SJCRH30 (cell line): Measurements from ENCODE around the gene PTPRE. TPM values are rescaled to one million over a fixed set of nuclear protein-coding genes. Genes with fewer than 3 reads are reported as not detected.

Experiments used
- DNase-seq, 2 experiments: peaks; one replicate each; pipeline ENCODE4 v3.0.0-alpha.2; 2015 to 2020
- H3K27ac ChIP-seq: fragments of 250-450 bp; sonication (Bioruptor Pico); 2 replicates; pipeline ENCODE4 v1.5.1; 2020; ENCODE audit warnings: mild to moderate bottlenecking, moderate library complexity
- H3K27me3 ChIP-seq: fragments of 250-450 bp; sonication (Bioruptor Pico); 2 replicates; pipeline ENCODE4 v1.5.1; 2020; ENCODE audit warnings: mild to moderate bottlenecking, moderate library complexity
- H3K36me3 ChIP-seq: fragments of 250-450 bp; sonication (Bioruptor Pico); 2 replicates; pipeline ENCODE4 v1.5.1; 2020; ENCODE audit warnings: mild to moderate bottlenecking, moderate library complexity
- H3K4me1 ChIP-seq: fragments of 250-450 bp; sonication (Bioruptor Pico); 2 replicates; pipeline ENCODE4 v1.5.1; 2020; ENCODE audit warnings: mild to moderate bottlenecking, moderate library complexity
- H3K4me3 ChIP-seq: fragments of 250-450 bp; sonication (Bioruptor Pico); 2 replicates; pipeline ENCODE4 v1.5.1; 2020; ENCODE audit warnings: mild to moderate bottlenecking, moderate library complexity
- H3K9me3 ChIP-seq: fragments of 250-450 bp; sonication (Bioruptor Pico); replicated peaks from 2 replicates; pipeline ENCODE4 v1.5.1; 2020; ENCODE audit warnings: mild to moderate bottlenecking, moderate library complexity
- total RNA-seq: library from RNA; depleted of rRNA; stranded (reverse); fragments of >200 nt; shearing (Covaris generic); gene quantifications from 2 replicates; pipeline ENCODE4 v1.2.3, GENCODE V29; 2014

The PTPRE gene
- total RNA-seq, 1 experiment from 2014 or later = 5.2 TPM

DNA sequence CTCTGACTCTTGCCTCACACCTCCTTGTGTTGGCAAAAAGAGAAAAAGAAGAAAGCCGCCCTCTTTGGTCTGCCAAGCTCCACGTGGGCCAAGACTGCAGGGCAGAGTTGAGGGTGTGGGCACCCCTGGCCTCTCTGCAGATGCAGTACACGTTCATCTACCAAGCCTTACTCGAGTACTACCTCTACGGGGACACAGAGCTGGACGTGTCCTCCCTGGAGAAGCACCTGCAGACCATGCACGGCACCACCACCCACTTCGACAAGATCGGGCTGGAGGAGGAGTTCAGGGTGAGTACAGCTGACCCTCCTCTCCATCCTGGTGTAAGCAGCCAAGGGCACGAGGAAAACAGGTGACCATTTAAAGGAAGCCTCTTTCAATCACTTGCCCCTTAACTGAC is 163.3 kb downstream of the PTPRE start:
- DNase-seq = no peak
- no peaks in the 10 kb centered on the region for H3K9me3 ChIP-seq
- no peaks in the 10 kb centered on the region for H3K27me3 ChIP-seq
- H3K27ac ChIP-seq = no peak overlapping the region
- no peaks in the 10 kb centered on the region; the same call in 1 of the 2 replicates for H3K36me3 ChIP-seq
- peaks cover 7% of the 10 kb centered on the region for H3K4me1 ChIP-seq
- H3K4me3 ChIP-seq = no peak overlapping the region

DNA sequence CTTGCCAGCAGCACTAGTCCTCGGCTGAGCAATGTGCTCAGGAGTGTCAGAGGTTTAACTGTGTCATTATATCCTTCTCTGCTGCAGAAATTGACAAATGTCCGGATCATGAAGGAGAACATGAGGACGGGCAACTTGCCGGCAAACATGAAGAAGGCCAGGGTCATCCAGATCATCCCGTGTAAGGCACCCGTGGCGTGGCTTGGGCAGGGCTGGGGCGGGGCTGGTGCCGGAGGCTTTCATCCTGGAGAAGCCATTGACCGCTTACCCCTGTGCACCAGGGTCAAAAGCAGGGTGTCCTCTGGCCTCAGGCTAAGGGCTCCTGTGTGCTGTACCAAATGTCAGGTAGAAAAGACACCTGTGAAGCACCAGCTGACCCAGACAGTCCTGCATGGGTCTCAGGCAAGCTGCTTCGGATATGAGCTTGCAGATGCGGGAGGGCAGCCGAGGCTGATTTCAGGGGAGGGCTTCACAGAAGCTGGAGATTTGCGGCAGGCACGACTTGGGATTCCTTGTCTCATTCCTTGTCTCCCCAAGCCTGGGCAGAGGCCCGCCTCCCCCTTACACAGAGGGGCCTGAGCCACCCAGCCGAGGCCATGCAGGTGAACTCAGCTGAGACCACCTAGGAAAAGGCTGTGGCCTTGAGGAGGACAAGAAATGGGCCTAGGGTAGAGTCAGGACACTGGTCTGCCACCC is 164.0 kb downstream of the PTPRE start:
- Histone ChIP-seq H3K4me3 (no peak overlapping the region), H3K27me3 (no peaks in the 10 kb centered on the region), H3K27ac (no peak overlapping the region), H3K4me1 (peaks cover 3% of the 10 kb centered on the region; the same call in 1 of the 2 replicates), H3K36me3 (no peaks in the 10 kb centered on the region; the same call in 1 of the 2 replicates), H3K9me3 (no peaks in the 10 kb centered on the region)
- DNase-seq = no peak

GRCh38 chr10:128071417-128071782 is 164.5 kb downstream of the PTPRE start:
- Histone ChIP-seq H3K27me3 (no peaks in the 10 kb centered on the region), H3K4me1 (peaks cover 3% of the 10 kb centered on the region; the same call in 1 of the 2 replicates), H3K4me3 (no peak overlapping the region), H3K27ac (no peak overlapping the region), H3K36me3 (no peaks in the 10 kb centered on the region; the same call in 1 of the 2 replicates), H3K9me3 (no peaks in the 10 kb centered on the region)
- no peak for DNase-seq

- no peaks in the 10 kb centered on the region; the same call in 1 of the 2 replicates for H3K36me3 ChIP-seq
- H3K9me3 ChIP-seq = no peaks in the 10 kb centered on the region
- H3K27me3 ChIP-seq = no peaks in the 10 kb centered on the region
- DNase-seq = no peak
- H3K4me3 ChIP-seq = no peak overlapping the region
- H3K27ac ChIP-seq = no peak overlapping the region
- H3K4me1 ChIP-seq = peaks cover 3% of the 10 kb centered on the region; the same call in 1 of the 2 replicates
Observed at GRCh38 chr10:128072046-128072445, 165.1 kb downstream of the PTPRE start.

- Histone ChIP-seq H3K27ac (no peak overlapping the region), H3K9me3 (no peaks in the 10 kb centered on the region), H3K4me1 (peaks cover 3% of the 10 kb centered on the region; the same call in 1 of the 2 replicates), H3K4me3 (no peak overlapping the region), H3K36me3 (no peaks in the 10 kb centered on the region; the same call in 1 of the 2 replicates), H3K27me3 (no peaks in the 10 kb centered on the region)
- no peak for DNase-seq
Observed at GRCh38 chr10:128072941-128073645, 166.2 kb downstream of the PTPRE start.

DNA sequence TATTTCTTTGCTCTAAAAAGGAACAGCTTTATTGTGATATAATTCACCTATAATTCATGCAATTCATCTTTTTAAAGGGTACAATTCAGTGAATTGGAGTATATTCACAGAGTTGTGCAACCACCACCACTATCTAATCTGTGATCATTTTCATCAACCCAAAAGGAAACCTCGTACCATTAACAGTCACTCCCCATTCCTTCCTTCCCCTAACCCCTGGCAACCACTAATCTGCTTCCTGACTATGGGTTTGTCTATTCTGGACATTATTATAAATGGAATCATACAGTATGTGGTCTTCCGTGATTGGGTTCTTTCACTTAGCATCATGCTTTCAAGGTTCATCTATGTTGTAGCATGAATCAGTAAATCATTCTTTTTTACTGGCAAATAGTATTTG is 167.0 kb downstream of the PTPRE start:
- Histone ChIP-seq H3K9me3 (no peaks in the 10 kb centered on the region), H3K36me3 (no peaks in the 10 kb centered on the region; the same call in 1 of the 2 replicates), H3K27me3 (no peaks in the 10 kb centered on the region), H3K4me3 (no peak overlapping the region), H3K4me1 (peaks cover 3% of the 10 kb centered on the region; the same call in 1 of the 2 replicates), H3K27ac (no peak overlapping the region)
- DNase-seq = no peak

GRCh38 chr10:128074589-128074988 is 167.7 kb downstream of the PTPRE start:
- Histone ChIP-seq H3K27ac (no peak overlapping the region), H3K36me3 (no peaks in the 10 kb centered on the region; the same call in 1 of the 2 replicates), H3K4me1 (no peaks in the 10 kb centered on the region), H3K27me3 (no peaks in the 10 kb centered on the region), H3K9me3 (no peaks in the 10 kb centered on the region), H3K4me3 (no peak overlapping the region)
- no peak for DNase-seq

DNA sequence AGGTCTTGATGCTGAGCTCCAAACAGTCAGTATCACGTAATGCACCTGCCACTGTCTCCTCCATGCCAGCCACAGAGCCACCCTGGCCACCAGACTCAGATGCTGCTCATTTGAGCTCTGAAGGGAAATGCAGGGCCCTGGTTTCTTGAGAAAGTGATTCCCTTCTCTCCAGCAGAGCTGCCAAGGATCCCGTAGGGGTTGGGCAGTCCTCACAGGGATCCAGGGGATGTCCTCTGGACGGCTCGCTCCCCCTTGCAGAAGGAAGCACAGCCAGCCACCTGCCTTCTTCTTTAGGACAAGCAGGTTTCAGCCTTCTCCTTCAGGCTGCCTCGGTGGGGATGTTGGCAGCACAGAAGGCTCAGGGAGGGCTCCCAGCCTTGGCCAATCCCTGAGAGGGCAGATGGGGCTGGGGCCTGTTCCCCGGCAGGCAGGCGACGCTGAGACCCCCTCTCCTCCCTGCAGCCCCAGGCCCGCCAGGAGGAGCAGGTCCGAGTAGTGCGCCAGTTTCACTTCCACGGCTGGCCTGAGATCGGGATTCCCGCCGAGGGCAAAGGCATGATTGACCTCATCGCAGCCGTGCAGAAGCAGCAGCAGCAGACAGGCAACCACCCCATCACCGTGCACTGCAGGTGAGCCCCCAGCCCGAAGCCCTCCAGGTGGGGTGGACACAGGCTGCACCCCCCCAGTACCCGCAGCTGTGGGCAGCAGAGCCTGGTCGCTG is 170.4 kb downstream of the PTPRE start:
- Histone ChIP-seq H3K4me1 (no peaks in the 10 kb centered on the region), H3K4me3 (no peak overlapping the region), H3K36me3 (no peaks in the 10 kb centered on the region; the same call in 1 of the 2 replicates), H3K9me3 (no peaks in the 10 kb centered on the region), H3K27me3 (no peaks in the 10 kb centered on the region), H3K27ac (no peak overlapping the region)
- no peak for DNase-seq

DNA sequence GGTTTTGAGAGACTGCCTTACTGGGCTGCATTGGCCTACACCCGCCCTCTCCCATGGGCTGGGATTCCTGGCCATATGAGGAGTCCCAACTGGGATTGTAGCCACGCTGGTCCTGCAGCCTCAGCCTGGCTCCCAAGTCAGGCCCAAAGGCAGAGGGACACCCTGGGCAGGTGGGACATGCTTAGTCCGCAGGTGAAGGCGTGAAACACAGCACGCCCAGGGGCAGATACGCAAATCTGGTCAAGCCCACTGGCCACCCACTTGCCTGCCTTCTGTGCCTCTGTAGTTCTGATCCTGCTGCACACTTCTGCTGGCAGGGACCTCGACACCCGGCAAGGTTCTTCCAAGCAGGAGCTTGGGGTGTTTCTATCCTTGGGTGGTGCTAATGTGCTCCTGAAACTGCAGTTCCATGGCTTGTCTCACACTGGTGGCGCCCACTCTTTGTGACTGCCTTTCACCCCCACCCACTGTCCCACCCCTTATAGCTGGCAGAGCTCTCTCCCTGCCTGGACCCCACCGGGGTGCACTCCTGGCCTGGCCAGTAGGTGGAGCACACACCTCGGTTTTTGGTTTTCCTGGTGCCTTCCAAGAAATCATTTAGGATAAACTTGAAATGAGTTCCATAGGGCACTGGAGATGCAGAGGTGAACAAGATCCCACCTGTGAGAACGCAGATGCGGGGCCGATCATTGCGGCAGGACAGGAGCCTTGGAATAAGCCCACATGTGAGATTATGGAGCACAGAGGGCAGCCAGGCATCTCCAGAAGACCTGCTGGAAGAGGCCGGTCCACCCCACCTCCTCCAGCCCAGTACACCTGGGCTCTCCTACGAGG is 171.4 kb downstream of the PTPRE start:
- H3K4me1 ChIP-seq = no peaks in the 10 kb centered on the region
- no peak overlapping the region for H3K4me3 ChIP-seq
- H3K36me3 ChIP-seq = no peaks in the 10 kb centered on the region; the same call in 1 of the 2 replicates
- no peaks in the 10 kb centered on the region for H3K27me3 ChIP-seq
- DNase-seq = peak; percentile 30 to 52
- no peaks in the 10 kb centered on the region for H3K9me3 ChIP-seq
- no peak overlapping the region for H3K27ac ChIP-seq

- Histone ChIP-seq H3K27me3 (no peaks in the 10 kb centered on the region), H3K36me3 (no peaks in the 10 kb centered on the region), H3K27ac (no peak overlapping the region), H3K4me1 (no peaks in the 10 kb centered on the region), H3K9me3 (no peaks in the 10 kb centered on the region), H3K4me3 (no peak overlapping the region)
- no peak for DNase-seq
Observed at GRCh38 chr10:128080231-128080630, 173.3 kb downstream of the PTPRE start.

- DNase-seq = no peak
- Histone ChIP-seq H3K27ac (no peak overlapping the region), H3K36me3 (no peaks in the 10 kb centered on the region), H3K4me3 (no peak overlapping the region), H3K9me3 (no peaks in the 10 kb centered on the region), H3K4me1 (no peaks in the 10 kb centered on the region), H3K27me3 (no peaks in the 10 kb centered on the region)
Observed at GRCh38 chr10:128080641-128081040, 173.7 kb downstream of the PTPRE start.

GRCh38 chr10:128081222-128081621 is 174.3 kb downstream of the PTPRE start:
- Histone ChIP-seq H3K9me3 (no peaks in the 10 kb centered on the region), H3K27ac (no peak overlapping the region)

GRCh38 chr10:128081720-128082119 is 174.8 kb downstream of the PTPRE start:
- H3K4me3 ChIP-seq = no peak overlapping the region
- peaks cover under 1% of the 10 kb centered on the region; the same call in 1 of the 2 replicates for H3K4me1 ChIP-seq
- H3K27ac ChIP-seq = no peak overlapping the region
- no peaks in the 10 kb centered on the region for H3K9me3 ChIP-seq
- DNase-seq = no peak
- no peaks in the 10 kb centered on the region for H3K27me3 ChIP-seq
- no peaks in the 10 kb centered on the region for H3K36me3 ChIP-seq

More at GRCh38 chr10:128081222-128081621, 174.3 kb downstream of the PTPRE start:
- no peak for DNase-seq
- Histone ChIP-seq H3K4me3 (no peak overlapping the region), H3K27me3 (no peaks in the 10 kb centered on the region), H3K36me3 (no peaks in the 10 kb centered on the region), H3K4me1 (no peaks in the 10 kb centered on the region)

DNA sequence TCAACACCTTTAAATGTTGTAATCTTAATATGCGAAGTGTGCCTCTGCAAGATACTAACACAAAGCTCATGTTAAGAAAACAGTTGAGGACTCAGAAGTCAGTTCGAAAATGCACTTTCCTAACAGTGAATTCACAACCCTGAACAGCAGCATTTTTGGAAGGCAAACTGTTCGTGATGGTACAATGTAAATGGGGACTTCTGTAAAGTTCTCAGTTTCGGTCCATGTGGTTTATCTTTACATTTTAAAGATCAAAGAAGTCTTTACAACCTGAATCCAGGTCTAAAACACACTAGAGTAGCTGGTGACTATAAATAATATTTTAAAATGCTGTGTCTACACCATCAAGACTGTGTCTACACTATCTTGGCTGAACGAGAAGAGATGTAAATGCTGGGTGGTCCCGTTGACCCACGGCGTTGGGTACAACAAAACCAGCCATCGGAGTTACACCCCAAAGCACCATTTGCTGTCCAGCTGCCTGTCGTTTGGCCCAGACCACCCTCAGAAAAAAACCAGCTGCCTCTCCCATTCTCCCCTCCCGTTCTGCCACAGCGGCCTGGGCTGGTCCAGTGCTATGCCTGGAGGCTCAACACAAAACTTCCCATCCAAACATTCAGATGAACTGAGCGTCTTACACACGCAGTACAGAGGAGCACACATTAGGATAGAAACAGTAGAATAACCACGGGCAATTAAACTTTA is 176.4 kb downstream of the PTPRE start:
- H3K4me3 ChIP-seq = no peak overlapping the region
- H3K27me3 ChIP-seq = no peaks in the 10 kb centered on the region
- no peaks in the 10 kb centered on the region for H3K9me3 ChIP-seq
- no peak for DNase-seq
- H3K4me1 ChIP-seq = peaks cover 10% of the 10 kb centered on the region; the same call in 1 of the 2 replicates
- H3K27ac ChIP-seq = no peak overlapping the region
- H3K36me3 ChIP-seq = no peaks in the 10 kb centered on the region
